Measurements from ENCODE around the gene MINDY4. TPM values are rescaled to one million over a fixed set of nuclear protein-coding genes. Genes with fewer than 3 reads are reported as not detected.

Gene MINDY4
- total RNA-seq, 2 donors from 2014 or later, result 7.5 to 8.6 TPM

GRCh38 chr7:30739691-30740090 lies 31.5 kb upstream of the MINDY4 start:
- H3K36me3 ChIP-seq (replicated peaks in 1 of 2; ENCODE audit: insufficient read depth in 1 of 2, low read depth in 2 of 2), result no peaks in the 10 kb centered on the region
- no peak overlapping the region for H3K4me3 ChIP-seq
- H3K9me3 ChIP-seq, result no peaks in the 10 kb centered on the region
- no peaks in the 10 kb centered on the region for H3K27me3 ChIP-seq
- DNase-seq, result no peak
- H3K27ac ChIP-seq, result no peak overlapping the region
- ATAC-seq, result no peak
- H3K4me1 ChIP-seq, result no peaks in the 10 kb centered on the region
- no peak for TF ChIP-seq POLR2A (IDR thresholded peaks at IDR 0.05)
- TF ChIP-seq, protein P1, sequence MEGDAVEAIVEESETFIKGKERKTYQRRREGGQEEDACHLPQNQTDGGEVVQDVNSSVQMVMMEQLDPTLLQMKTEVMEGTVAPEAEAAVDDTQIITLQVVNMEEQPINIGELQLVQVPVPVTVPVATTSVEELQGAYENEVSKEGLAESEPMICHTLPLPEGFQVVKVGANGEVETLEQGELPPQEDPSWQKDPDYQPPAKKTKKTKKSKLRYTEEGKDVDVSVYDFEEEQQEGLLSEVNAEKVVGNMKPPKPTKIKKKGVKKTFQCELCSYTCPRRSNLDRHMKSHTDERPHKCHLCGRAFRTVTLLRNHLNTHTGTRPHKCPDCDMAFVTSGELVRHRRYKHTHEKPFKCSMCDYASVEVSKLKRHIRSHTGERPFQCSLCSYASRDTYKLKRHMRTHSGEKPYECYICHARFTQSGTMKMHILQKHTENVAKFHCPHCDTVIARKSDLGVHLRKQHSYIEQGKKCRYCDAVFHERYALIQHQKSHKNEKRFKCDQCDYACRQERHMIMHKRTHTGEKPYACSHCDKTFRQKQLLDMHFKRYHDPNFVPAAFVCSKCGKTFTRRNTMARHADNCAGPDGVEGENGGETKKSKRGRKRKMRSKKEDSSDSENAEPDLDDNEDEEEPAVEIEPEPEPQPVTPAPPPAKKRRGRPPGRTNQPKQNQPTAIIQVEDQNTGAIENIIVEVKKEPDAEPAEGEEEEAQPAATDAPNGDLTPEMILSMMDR (IDR thresholded peaks at IDR 0.05), result no peak
- intact Hi-C loops (cut with DNase I), result loop anchor here (5.0 kb wide), 1 partner anchor 117 kb away; no protein-coding TSS in a partner anchor
- WGBS, 2 donors, result 81 to 90% methylated on average over 2 of the region's 2 CpGs

- no peaks in the 10 kb centered on the region for H3K36me3 ChIP-seq (replicated peaks in 1 of 2; ENCODE audit: insufficient read depth in 1 of 2, low read depth in 2 of 2)
- no peak overlapping the region for H3K27ac ChIP-seq
- H3K27me3 ChIP-seq, result no peaks in the 10 kb centered on the region
- no peaks in the 10 kb centered on the region for H3K9me3 ChIP-seq
- WGBS, 2 donors, result 11 to 21% methylated on average over 8 to 14 of the region's 14 CpGs
- DNase-seq (peak; percentile 73 to 85 (median 84)), ATAC-seq (peak; percentile 88)
- TF ChIP-seq, protein P1 (IDR thresholded peaks at IDR 0.05), result peak; percentile 95 to 98 (median 97)
- no peak for TF ChIP-seq POLR2A (IDR thresholded peaks at IDR 0.05)
- intact Hi-C loops (cut with DNase I), result loop anchor here (5.0 kb wide), 1 partner anchor 118 kb away; no protein-coding TSS in a partner anchor
- H3K4me1 ChIP-seq, result no peaks in the 10 kb centered on the region
- H3K4me3 ChIP-seq, result no peak overlapping the region
These were observed 30.6 kb upstream of the MINDY4 start for GRCh38 chr7:30740417-30741181.

GRCh38 chr7:30741289-30741688 lies 29.9 kb upstream of the MINDY4 start:
- TF ChIP-seq, protein P1 (IDR thresholded peaks at IDR 0.05), result no peak
- no peak for TF ChIP-seq POLR2A (IDR thresholded peaks at IDR 0.05)
- H3K9me3 ChIP-seq, result no peaks in the 10 kb centered on the region
- no peaks in the 10 kb centered on the region for H3K36me3 ChIP-seq (replicated peaks in 1 of 2; ENCODE audit: insufficient read depth in 1 of 2, low read depth in 2 of 2)
- 71 to 81% methylated on average over 7 to 8 of the region's 8 CpGs for WGBS, 2 donors
- intact Hi-C loops (cut with DNase I), result loop anchor here (5.0 kb wide), 1 partner anchor 119 kb away; no protein-coding TSS in a partner anchor
- no peaks in the 10 kb centered on the region for H3K27me3 ChIP-seq
- no peak for DNase-seq
- ATAC-seq, result no peak
- no peak overlapping the region for H3K27ac ChIP-seq
- H3K4me1 ChIP-seq, result no peaks in the 10 kb centered on the region
- no peak overlapping the region for H3K4me3 ChIP-seq

DNA sequence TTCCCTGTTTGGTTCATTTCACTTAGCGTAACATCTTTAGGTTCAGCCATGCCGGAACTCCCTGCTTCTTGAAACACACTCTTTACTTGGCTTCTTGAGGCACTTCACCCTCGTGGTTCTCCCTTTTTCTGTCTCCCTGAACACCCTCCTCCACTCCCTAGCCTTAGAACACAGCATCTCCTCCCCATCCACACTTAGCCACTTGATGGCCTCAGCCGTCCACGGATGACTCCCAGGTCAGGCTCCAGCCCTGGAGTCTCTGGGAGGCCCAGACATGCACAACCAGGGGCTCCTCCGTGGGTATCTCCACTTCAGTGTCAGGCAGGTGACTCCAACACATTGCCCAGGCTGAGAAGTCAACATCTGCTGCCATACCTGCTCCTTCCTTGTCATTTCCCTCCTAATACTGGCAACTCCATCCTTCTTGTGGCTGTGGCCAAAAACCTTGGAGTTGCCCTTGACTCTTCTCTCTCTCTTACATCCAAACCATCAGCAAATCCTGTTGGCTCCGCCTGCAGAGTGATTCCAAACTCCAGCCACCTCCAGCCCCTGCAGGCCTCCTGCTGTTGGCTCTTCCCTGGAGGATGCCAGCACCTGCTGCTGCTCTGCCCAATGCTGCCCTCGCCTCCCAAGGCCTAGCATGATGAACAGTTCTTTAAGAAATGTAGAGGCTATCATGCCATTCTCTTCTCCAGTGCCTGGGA lies 27.7 kb upstream of the MINDY4 start:
- DNase-seq, result no peak
- H3K9me3 ChIP-seq, result no peaks in the 10 kb centered on the region
- intact Hi-C loops (cut with DNase I), result loop anchor here (5.0 kb wide), 1 partner anchor 121 kb away; no protein-coding TSS in a partner anchor
- TF ChIP-seq POLR2A (IDR thresholded peaks at IDR 0.05), result no peak
- TF ChIP-seq, protein P1 (IDR thresholded peaks at IDR 0.05), result peak in 2 of 7 experiments; percentile 12 to 22
- WGBS, 2 donors, result 59 to 61% methylated on average over 8 of the region's 8 CpGs
- ATAC-seq, result no peak
- no peaks in the 10 kb centered on the region for H3K27me3 ChIP-seq
- H3K27ac ChIP-seq, result no peak overlapping the region
- H3K4me1 ChIP-seq, result no peaks in the 10 kb centered on the region
- H3K4me3 ChIP-seq, result no peak overlapping the region
- H3K36me3 ChIP-seq (replicated peaks in 1 of 2; ENCODE audit: insufficient read depth in 1 of 2, low read depth in 2 of 2), result no peaks in the 10 kb centered on the region
